Urinary bladder (tissue), 4 donors: ENCODE results near the gene LARGE1. TPM values are rescaled to one million over a fixed set of nuclear protein-coding genes. Genes with fewer than 3 reads are reported as not detected.

ENCODE experiments used
- DNase-seq: peaks from one replicate; pipeline ENCODE4 v3.0.0-alpha.2; 2015; ENCODE audit errors: extremely low spot score
- H3K27ac ChIP-seq: one replicate; pipeline ENCODE4 v1.5.1; 2013; ENCODE audit warnings: low read depth, mild to moderate bottlenecking, moderate library complexity
- H3K36me3 ChIP-seq: one replicate; pipeline ENCODE4 v1.6.1; 2013; ENCODE audit warnings: mild to moderate bottlenecking, moderate library complexity; ENCODE audit not compliant: insufficient read depth
- H3K4me1 ChIP-seq: one replicate; pipeline ENCODE4 v1.6.1; 2013; ENCODE audit warnings: mild to moderate bottlenecking, moderate library complexity; ENCODE audit not compliant: insufficient read depth
- H3K4me3 ChIP-seq: one replicate; pipeline ENCODE4 v1.5.1; 2013; ENCODE audit warnings: low read depth, low read length
- WGBS: extraction: QIAGEN DNeasy Blood & Tissue Kit; methylation state at CpG from one replicate; pipeline ENCODE4 v1.1.7; 2013; 5-methylcytosine and 5-hydroxymethylcytosine counted together
- polyA plus RNA-seq: library from polyadenylated mRNA; stranded (reverse); fragments of 200-250 nt; gene quantifications from one replicate; pipeline ENCODE4 v1.2.3, GENCODE V29; 2013
- total RNA-seq: library from RNA; depleted of rRNA; stranded (reverse); fragments of >200 nt; gene quantifications from one replicate; pipeline ENCODE4 v1.2.3, GENCODE V29; 2014
- donor health status: healthy with polysubstance abuse.
- donor health status: healthy.

Gene LARGE1
- total and polyA plus RNA-seq, 2 donors, result 27.9 to 34.5 TPM

DNA sequence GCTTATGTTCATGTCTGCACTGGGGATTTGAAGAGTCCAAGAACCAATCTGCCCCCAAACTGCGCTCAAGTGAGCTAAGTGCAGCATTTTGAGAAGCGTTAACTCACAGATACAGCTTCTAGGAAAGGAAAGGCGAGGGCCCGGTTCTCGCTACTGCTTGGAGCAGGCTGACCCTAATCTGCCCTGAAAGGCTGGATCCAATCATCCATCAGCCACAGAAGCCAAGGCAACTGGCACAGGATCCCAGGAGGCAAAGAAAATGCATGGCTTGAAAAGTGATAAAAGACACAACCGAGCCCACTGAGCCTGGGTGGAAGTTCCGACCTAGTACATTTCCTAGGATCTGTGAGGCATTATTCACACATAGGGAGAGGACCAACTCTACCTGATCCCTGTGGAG, 174.8 kb downstream of the LARGE1 start:
- WGBS, result 80% methylated on average over 7 of the region's 7 CpGs
- H3K36me3 ChIP-seq, result no peaks in the 10 kb centered on the region
- DNase-seq, result no peak

DNA sequence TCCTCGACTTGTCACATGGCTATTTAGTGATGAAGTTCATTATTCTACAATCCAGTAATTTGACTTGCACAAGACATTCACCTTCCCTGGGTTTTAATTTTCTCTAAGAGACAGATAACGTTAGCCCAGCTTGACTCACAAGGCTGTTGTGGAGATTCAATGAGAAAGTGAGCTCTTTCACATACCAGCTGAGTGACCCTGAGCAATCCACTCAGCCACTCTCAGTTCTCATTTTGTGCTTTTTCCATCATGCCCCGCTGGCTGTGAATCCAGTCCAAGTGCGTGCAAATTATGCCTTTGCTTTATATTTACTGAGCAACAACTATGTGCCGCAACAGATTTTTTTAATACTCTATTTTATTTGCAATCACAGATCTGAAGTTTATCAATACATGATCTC, 176.5 kb downstream of the LARGE1 start:
- no peak overlapping the region for H3K4me3 ChIP-seq
- no peak for DNase-seq
- 97% methylated on average over 5 of the region's 5 CpGs for WGBS
- H3K36me3 ChIP-seq, result no peaks in the 10 kb centered on the region
- no peaks in the 10 kb centered on the region for H3K4me1 ChIP-seq
- H3K27ac ChIP-seq, result no peak overlapping the region

More for the DNA sequence above, 174.8 kb downstream of the LARGE1 start:
- Histone ChIP-seq H3K27ac (no peak overlapping the region), H3K4me3 (no peak overlapping the region), H3K4me1 (no peaks in the 10 kb centered on the region)

GRCh38 chr22:33741025-33741424, 179.3 kb downstream of the LARGE1 start:
- H3K36me3 ChIP-seq, result no peaks in the 10 kb centered on the region
- no peak overlapping the region for H3K4me3 ChIP-seq
- no peaks in the 10 kb centered on the region for H3K4me1 ChIP-seq
- no peak for DNase-seq
- 83% methylated on average over 3 of the region's 3 CpGs for WGBS
- no peak overlapping the region for H3K27ac ChIP-seq

GRCh38 chr22:33739516-33739915, 180.8 kb downstream of the LARGE1 start:
- Histone ChIP-seq H3K4me1 (no peaks in the 10 kb centered on the region), H3K4me3 (no peak overlapping the region), H3K27ac (no peak overlapping the region), H3K36me3 (no peaks in the 10 kb centered on the region)
- no peak for DNase-seq
- 91% methylated on average over 4 of the region's 4 CpGs for WGBS

DNA sequence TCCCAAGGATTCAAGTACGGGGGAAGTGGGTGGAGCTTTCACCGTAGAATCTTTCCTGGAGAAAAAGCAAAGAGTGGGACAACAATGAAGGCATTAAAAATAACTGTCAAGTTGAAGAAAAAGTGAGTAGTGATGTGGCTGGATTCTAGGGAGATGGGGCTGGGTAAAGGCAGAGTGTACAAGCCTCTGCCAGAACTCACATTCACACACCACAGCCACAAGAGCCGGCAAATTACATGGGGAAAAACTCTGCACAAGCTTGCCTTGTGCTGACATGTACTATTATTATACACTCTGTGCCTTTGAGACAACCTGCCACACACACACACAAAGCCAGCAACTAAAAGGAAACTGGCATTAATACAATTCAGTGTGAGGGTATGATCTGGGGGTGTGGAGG, 182.6 kb downstream of the LARGE1 start:
- Histone ChIP-seq H3K36me3 (no peaks in the 10 kb centered on the region), H3K27ac (no peak overlapping the region), H3K4me1 (no peaks in the 10 kb centered on the region), H3K4me3 (no peak overlapping the region)
- DNase-seq, result no peak
- WGBS, result 86% methylated on average over 3 of the region's 3 CpGs

GRCh38 chr22:33735978-33736377, 184.3 kb downstream of the LARGE1 start:
- DNase-seq, result no peak
- Histone ChIP-seq H3K36me3 (no peaks in the 10 kb centered on the region), H3K4me1 (no peaks in the 10 kb centered on the region), H3K4me3 (no peak overlapping the region), H3K27ac (no peak overlapping the region)
- 98% methylated on average over 4 of the region's 4 CpGs for WGBS

DNA sequence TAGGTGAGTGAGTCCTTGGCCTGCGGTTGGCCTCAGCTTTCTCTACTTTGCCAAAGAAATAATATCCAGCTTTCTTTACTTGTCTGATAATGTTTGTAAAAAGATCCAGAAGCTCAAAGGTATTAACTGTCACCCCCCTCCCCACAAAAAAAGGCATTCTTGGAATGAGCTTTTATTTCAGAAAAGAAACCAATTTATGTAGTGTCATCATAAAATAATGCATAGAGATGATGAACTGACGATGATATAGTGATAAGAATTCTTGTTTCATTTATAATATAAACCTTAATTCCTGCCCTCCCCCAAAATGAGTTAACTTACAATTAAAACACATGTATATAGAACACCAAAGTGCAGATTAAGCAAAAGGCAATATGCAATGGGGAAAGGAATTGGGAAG, 191.4 kb downstream of the LARGE1 start:
- Histone ChIP-seq H3K4me1 (no peaks in the 10 kb centered on the region), H3K27ac (no peak overlapping the region), H3K36me3 (no peaks in the 10 kb centered on the region), H3K4me3 (no peak overlapping the region)
- no peak for DNase-seq
- 79% methylated on average over 2 of the region's 2 CpGs for WGBS

DNA sequence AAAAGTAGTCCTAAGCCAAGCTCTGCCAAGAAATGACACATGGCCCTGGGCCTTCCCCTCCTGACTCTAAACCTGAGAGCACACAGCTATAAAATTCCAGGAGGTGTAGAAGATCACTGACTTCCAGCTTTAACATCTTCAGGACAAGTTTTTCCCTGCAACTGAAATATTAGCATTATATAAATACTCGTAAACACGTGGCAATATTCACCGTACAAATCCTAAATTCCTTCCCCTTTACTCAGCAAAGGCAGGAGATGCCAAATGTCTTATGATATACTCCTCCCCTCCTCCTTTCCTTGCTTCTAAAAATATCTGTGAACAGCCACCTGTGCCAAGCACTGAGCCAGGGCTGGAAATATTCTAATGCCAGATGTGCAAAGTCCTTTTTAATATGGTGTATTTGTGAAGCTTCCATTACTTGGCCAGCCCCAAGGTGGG, 194.0 kb downstream of the LARGE1 start:
- Histone ChIP-seq H3K27ac (no peak overlapping the region), H3K4me3 (no peak overlapping the region)
- 18% methylated on average over 3 of the region's 3 CpGs for WGBS

DNA sequence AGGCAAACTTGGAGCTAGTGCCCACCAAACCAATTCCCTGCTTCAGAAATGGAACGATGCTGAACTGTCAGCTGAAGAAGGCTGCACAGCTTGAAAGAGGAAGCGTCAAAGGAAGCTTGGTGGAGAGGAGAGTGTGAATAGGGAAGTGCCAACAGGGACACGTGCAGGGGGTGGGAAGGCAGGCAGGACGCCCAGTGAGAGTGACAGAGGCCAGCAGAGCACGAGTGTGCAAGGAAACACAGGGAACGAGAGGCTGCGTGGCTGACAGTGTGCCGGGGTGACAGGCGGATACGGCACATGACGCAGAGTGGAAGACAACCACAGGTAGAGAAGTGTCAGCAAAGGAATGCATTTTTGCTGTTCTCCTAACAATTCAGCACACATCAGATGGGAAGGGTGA, 196.4 kb downstream of the LARGE1 start:
- no peak for DNase-seq
- Histone ChIP-seq H3K27ac (no peak overlapping the region), H3K4me3 (no peak overlapping the region), H3K4me1 (no peaks in the 10 kb centered on the region), H3K36me3 (no peaks in the 10 kb centered on the region)
- WGBS, result 89% methylated on average over 11 of the region's 11 CpGs

More for the DNA sequence above, 194.0 kb downstream of the LARGE1 start:
- no peak for DNase-seq
- no peaks in the 10 kb centered on the region for H3K36me3 ChIP-seq
- no peaks in the 10 kb centered on the region for H3K4me1 ChIP-seq

DNA sequence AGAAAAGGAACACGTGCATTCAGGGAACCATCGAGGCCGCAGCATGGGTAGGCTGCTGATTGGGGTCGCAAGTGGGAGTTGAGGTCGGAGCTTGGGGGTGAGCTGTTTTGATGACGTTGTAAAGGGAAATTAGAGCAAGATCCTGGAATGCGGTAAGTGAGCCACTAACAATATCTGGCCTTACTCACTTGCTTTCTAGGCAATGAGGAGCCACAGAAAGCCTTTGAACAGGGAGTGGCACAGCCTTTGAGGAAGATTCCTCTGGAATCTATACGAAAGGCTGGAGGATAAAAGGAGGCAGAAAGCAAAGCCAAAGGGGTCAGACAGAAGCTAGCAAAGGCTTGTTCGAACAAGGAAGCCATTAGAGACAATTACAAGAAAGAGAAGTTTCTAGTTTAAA, 197.5 kb downstream of the LARGE1 start:
- no peak for DNase-seq
- Histone ChIP-seq H3K27ac (no peak overlapping the region), H3K4me3 (no peak overlapping the region), H3K4me1 (no peaks in the 10 kb centered on the region), H3K36me3 (no peaks in the 10 kb centered on the region)
- WGBS, result 83% methylated on average over 9 of the region's 9 CpGs

DNA sequence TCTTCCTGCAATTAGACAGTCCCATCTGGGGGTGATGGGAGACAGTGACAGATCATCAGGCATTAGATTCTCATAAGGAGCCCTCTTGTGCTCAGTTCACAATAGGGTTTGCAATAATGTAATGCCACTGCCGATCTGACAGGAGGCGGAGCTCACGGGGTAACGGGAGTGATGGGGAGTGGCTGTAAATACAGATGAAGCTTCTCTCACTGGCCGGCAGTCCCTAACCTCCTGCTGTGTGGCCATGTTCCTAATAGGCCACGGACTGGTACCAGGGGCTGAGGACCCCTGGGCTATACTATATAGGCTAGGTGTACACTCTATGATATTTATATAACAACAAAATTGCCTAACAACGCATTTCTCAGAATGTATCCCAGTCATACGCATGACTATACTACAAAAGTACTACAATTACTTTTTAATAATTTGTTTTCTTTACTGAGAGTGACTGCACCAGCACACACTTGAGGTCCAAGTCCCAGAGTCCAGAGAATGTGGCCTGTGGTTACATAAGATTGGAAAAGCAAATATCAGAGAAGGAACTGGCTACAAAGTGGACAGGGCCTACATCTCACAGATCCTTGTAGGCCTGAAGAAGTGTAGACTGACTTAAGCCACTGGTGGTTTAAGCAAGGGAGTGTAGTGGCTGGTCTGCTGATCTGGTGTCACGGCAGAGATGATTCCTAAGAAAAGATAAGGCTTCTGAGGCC, 200.0 kb downstream of the LARGE1 start:
- no peaks in the 10 kb centered on the region for H3K4me1 ChIP-seq
- WGBS, result 90% methylated on average over 9 of the region's 9 CpGs
- H3K27ac ChIP-seq, result no peak overlapping the region
- H3K4me3 ChIP-seq, result no peak overlapping the region
- DNase-seq, result no peak
- H3K36me3 ChIP-seq, result no peaks in the 10 kb centered on the region

DNA sequence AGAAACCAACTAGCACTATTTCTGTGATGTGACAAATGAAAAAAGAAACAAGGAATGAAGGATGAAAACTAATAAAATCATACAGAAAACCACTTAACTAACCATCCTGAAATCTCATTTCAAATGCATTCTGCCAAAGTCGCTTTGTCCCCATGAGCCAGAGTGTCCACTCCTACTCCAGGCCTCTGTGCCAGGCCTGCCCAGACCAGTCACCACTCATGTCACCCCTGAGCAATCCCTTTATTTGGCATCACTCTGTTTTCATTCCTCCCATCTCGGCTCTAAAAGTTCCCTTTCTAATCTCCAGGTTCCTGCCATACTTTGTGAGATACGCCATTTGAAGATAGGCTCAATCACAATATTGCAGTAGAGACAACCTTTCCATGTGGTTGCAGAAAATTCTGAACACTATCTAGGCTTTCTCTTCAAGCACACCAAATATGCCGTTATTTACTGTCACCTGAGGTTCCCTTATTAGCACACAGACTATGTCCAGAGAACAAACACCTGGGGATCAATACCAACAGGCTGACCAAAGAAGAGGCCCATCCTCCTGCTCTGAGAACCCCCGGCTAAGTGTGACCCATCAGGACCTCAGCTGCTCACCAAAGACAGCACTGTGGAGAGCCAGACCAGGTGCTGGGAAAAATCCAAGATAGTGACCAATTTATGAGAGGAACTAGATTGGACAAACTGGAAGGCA, 202.4 kb downstream of the LARGE1 start:
- H3K36me3 ChIP-seq, result no peaks in the 10 kb centered on the region
- H3K4me1 ChIP-seq, result no peaks in the 10 kb centered on the region
- 92% methylated on average over 5 of the region's 5 CpGs for WGBS
- no peak overlapping the region for H3K27ac ChIP-seq
- DNase-seq, result no peak
- no peak overlapping the region for H3K4me3 ChIP-seq

- Histone ChIP-seq H3K4me1 (no peaks in the 10 kb centered on the region), H3K4me3 (no peak overlapping the region), H3K36me3 (no peaks in the 10 kb centered on the region), H3K27ac (no peak overlapping the region)
- DNase-seq, result no peak
- 93% methylated on average over 9 of the region's 9 CpGs for WGBS
Observed at GRCh38 chr22:33715237-33715985, 204.9 kb downstream of the LARGE1 start.

GRCh38 chr22:33710326-33710725, 209.9 kb downstream of the LARGE1 start:
- Histone ChIP-seq H3K36me3 (no peaks in the 10 kb centered on the region), H3K27ac (no peak overlapping the region), H3K4me3 (no peak overlapping the region), H3K4me1 (no peaks in the 10 kb centered on the region)
- DNase-seq, result no peak
- WGBS, result 85% methylated on average over 1 of the region's 1 CpG
